WERI-Rb-1 (cell line): ENCODE results near the gene ZG16B.

Experiments used
- DNase-seq: peaks from one replicate; pipeline ENCODE4 v3.0.0-alpha.2; 2020
- H3K27ac ChIP-seq: fragments of 250-450 bp; sonication (Bioruptor Pico); 2 replicates; pipeline ENCODE4 v1.5.1; 2020; ENCODE audit warnings: mild to moderate bottlenecking, moderate library complexity
- H3K27me3 ChIP-seq: fragments of 250-450 bp; sonication (Bioruptor Pico); 2 replicates; pipeline ENCODE4 v1.5.1; 2021; ENCODE audit warnings: mild to moderate bottlenecking, low read depth, moderate library complexity; ENCODE audit not compliant: insufficient read depth, severe bottlenecking
- H3K36me3 ChIP-seq: fragments of 250-450 bp; sonication (Bioruptor Pico); 2 replicates; pipeline ENCODE4 v1.5.1; 2020; ENCODE audit warnings: mild to moderate bottlenecking, moderate library complexity
- H3K4me3 ChIP-seq: 2 replicates; pipeline ENCODE4 v1.5.1; 2011; ENCODE audit warnings: low read depth, mild to moderate bottlenecking, control low read depth, low read length
- H3K9me3 ChIP-seq: fragments of 250-450 bp; sonication (Bioruptor Pico); 2 replicates; pipeline ENCODE4 v1.5.1; 2021; ENCODE audit warnings: mild to moderate bottlenecking, moderate library complexity; ENCODE audit not compliant: severe bottlenecking
- TF ChIP-seq, protein P1 (sequence below): IDR thresholded peaks from 2 replicates; pipeline ENCODE4 v1.5.1; 2011; ENCODE audit warnings: low read depth, mild to moderate bottlenecking, control low read depth, inconsistent platforms, low read length

Gene ZG16B

DNA sequence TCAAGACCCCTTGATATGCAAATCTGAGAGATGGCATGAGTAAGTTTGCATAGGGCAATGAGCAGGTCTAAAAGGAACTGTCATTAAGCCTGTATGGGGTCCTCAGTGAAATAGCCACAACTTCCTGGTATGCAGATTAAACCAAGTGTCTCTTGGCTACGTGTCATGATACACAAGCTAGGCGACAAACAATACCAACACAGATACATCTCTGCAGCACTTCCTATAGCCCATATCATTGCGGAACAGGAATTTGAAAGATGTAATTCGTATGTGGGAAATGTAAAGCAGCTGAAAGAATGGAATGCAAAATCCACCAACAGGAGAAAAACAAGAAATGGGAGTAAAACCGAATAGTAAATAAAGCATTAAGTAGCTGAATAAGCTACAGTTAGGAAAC lies 15.0 kb downstream of the ZG16B start:
- no peaks in the 10 kb centered on the region for H3K9me3 ChIP-seq
- TF ChIP-seq, protein P1, sequence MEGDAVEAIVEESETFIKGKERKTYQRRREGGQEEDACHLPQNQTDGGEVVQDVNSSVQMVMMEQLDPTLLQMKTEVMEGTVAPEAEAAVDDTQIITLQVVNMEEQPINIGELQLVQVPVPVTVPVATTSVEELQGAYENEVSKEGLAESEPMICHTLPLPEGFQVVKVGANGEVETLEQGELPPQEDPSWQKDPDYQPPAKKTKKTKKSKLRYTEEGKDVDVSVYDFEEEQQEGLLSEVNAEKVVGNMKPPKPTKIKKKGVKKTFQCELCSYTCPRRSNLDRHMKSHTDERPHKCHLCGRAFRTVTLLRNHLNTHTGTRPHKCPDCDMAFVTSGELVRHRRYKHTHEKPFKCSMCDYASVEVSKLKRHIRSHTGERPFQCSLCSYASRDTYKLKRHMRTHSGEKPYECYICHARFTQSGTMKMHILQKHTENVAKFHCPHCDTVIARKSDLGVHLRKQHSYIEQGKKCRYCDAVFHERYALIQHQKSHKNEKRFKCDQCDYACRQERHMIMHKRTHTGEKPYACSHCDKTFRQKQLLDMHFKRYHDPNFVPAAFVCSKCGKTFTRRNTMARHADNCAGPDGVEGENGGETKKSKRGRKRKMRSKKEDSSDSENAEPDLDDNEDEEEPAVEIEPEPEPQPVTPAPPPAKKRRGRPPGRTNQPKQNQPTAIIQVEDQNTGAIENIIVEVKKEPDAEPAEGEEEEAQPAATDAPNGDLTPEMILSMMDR = no peak
- H3K36me3 ChIP-seq = no peaks in the 10 kb centered on the region
- no peak for DNase-seq
- no peaks in the 10 kb centered on the region for H3K27me3 ChIP-seq
- no peak overlapping the region for H3K27ac ChIP-seq
- no peak overlapping the region for H3K4me3 ChIP-seq

DNA sequence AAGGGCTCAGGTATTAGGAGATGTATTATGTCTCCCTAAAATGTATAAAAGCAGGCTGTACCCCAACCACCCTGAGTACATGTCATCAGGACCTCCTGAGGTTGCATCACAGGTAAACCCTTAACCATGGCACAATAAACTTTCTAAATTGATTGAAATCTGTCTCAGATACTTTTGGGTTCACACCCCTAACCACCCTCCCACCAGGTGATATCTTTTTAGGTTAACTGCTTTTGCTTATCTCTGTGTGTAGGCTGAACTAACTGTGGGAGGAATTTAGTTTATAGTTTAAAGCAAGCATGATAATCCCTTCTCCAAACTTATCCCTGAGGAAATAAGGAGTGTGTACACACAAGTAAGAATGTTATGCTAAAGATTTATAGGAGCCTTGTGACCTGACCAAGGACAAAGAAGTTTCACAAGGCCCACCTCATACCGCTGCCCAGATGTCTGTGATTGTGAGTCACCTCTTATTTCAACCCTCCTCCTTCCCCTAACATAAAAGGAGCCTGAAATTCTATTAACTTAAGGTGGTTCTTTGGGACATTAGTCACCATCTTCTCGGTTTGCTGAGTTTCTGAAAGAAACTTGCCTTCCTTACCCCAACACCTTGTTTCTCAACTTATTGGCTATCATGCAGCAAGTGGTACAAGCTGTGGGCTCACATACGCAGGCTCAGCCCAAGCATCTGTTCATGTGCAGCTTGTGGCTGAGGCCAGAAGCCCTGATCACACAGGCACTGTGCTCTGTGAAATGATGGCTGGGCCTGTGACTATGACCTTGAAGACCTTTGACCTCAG lies 16.6 kb downstream of the ZG16B start:
- DNase-seq = no peak
- TF ChIP-seq, protein P1 = no peak
- Histone ChIP-seq H3K27ac (no peak overlapping the region), H3K27me3 (no peaks in the 10 kb centered on the region), H3K4me3 (no peak overlapping the region), H3K36me3 (no peaks in the 10 kb centered on the region), H3K9me3 (no peaks in the 10 kb centered on the region)

DNA sequence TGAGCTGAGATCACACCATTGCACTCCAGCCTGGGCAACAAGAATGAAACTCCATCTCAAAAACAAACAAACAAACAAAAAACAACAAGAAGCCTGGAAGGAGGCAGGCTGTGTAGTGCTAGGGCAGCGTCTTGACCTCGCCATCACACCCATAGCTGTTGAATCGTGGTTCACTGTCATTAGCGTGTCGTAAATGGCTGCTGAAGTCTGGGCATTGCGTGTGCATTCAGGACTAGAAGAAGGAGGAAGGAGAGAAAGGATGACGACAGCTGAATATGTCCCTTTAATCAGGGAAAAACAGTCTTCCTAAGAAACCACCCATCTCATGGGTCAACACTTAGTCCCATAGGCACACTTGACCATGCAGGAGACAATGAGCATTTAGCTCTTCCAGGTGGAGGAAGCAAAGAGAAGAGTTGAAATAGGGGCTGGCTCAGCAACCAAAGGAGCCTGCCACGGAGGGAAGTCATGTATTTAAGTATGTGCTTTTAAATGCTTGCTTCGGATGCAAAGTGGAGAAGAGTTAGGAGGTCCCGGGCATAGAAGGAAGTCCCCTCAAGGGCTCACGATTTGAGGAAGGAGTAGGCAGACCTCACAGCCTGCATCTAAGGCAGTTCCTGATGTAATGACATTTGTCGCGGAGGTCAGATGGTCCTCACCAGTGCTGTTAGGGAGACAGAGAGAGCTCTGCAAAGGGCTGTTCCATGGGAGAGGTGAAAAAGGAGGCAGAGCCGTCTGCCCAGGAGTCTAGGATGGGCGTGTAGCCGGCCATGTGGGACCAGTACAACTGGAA lies 19.0 kb downstream of the ZG16B start:
- Histone ChIP-seq H3K9me3 (peaks cover 2% of the 10 kb centered on the region), H3K27me3 (no peaks in the 10 kb centered on the region), H3K36me3 (no peaks in the 10 kb centered on the region), H3K4me3 (no peak overlapping the region), H3K27ac (no peak overlapping the region)
- DNase-seq = no peak
- TF ChIP-seq, protein P1 = no peak

DNA sequence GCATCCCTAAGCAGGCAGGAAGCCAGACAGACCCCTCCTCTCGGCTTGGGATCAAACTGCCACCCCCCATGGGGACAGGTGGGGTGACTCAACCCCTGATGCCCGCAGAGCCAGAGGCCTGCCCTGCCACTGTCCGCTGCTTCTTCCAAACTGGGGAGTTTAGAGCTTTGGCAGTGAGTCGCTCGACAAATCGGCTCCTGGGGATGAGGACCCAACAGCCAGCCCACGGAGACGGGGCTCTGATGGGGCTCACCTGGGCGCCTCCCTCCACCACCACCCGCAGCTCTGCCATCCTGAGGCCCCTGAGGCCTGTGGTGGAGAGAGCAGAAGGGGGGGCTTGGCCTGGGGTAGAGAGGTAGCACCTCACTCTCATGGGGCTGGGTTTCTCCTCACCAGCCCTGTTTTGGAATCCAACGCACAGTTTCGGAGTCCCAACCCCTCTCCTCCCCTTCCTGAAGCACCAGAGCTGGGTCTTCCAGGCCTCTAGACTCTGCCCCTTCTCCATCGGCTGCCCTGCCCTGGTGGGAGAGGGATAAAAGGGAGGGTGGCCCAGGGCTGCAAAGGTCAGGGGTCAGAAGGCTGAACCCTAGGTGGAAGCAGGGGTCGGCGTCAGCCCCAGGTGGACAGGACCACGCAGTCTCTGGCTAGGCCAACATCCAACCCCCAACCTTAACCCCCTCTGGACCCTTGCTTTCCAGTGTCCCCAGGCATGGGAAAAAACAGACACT lies 22.1 kb downstream of the ZG16B start:
- no peak overlapping the region for H3K27ac ChIP-seq
- H3K9me3 ChIP-seq = peaks cover 10% of the 10 kb centered on the region
- DNase-seq = no peak
- H3K4me3 ChIP-seq = no peak overlapping the region
- TF ChIP-seq, protein P1 = no peak
- H3K36me3 ChIP-seq = no peaks in the 10 kb centered on the region
- H3K27me3 ChIP-seq = no peaks in the 10 kb centered on the region

DNA sequence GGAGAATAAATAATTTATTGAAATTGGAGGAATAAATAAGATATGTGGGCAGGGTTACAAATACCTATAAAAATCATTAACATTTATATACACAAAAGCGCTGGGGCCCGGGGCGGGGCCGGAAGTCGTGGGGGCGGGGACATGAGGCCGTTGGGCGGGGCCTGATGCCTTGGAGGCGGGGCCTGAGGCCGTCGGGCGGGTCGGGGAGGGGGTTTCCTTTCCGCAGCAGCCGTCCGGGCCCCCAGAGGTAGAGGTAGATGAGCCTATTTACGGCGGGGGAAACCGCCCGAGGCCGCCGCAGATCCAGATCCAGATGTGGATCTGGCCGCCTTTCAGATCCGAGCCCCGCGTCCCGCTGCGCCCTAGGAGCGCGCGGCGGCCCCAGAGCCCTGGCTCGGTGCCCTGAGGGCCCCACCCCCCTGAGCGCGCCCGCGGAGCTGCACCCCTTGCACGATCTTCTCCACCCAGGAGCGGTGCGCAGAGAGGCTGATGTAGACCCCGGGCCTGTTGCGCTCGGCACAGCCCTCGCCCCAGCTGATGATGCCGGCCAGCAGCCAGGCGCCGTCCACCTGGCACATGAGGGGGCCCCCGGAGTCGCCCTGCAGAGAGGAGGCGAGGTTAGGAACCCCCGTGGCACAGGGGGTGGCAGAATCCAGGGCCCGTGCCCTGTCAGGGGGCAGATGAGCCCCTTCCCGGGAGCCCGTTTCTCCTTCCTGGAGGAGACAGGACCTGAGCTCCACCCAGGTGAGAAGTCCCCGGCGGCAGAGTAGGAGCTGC lies 22.8 kb downstream of the ZG16B start:
- no peak for DNase-seq
- no peaks in the 10 kb centered on the region for H3K36me3 ChIP-seq
- H3K4me3 ChIP-seq = no peak overlapping the region
- peaks cover 10% of the 10 kb centered on the region for H3K9me3 ChIP-seq
- no peaks in the 10 kb centered on the region for H3K27me3 ChIP-seq
- TF ChIP-seq, protein P1 = no peak
- no peak overlapping the region for H3K27ac ChIP-seq
